Stromal cell of bone marrow (primary cell): ENCODE data around the gene DCAF4.
"Not testable (repeated sequence)": the region's sequence is repeated elsewhere in the genome, so short reads cannot be mapped to it uniquely, and the experiment has no call there.

ENCODE experiments used
- DNase-seq: peaks from one replicate; pipeline ENCODE4 v3.0.0-alpha.2; 2012; ENCODE audit warnings: low read depth

The DCAF4 gene

GRCh38 chr14:72932893-72933292 lies 6.6 kb downstream of the DCAF4 start:
- no peak for DNase-seq

GRCh38 chr14:72939630-72940029 lies 13.4 kb downstream of the DCAF4 start:
- no peak for DNase-seq

- no peak for DNase-seq
Observed at GRCh38 chr14:72941286-72941985, 15.2 kb downstream of the DCAF4 start.

GRCh38 chr14:72942934-72943333 lies 16.7 kb downstream of the DCAF4 start:
- no peak for DNase-seq

GRCh38 chr14:72943876-72944430 lies 17.7 kb downstream of the DCAF4 start:
- no peak for DNase-seq

GRCh38 chr14:72945356-72946027 lies 19.2 kb downstream of the DCAF4 start:
- no peak for DNase-seq

- DNase-seq, result no peak
Observed at GRCh38 chr14:72946491-72946890, 20.2 kb downstream of the DCAF4 start.

GRCh38 chr14:72947366-72948160 lies 21.3 kb downstream of the DCAF4 start:
- DNase-seq, result no peak

- peak; percentile 43 for DNase-seq
Observed at GRCh38 chr14:72948481-72949138, 22.3 kb downstream of the DCAF4 start.

GRCh38 chr14:72952171-72952570 lies 25.9 kb downstream of the DCAF4 start:
- DNase-seq, result no peak

GRCh38 chr14:72956741-72957140 lies 30.5 kb downstream of the DCAF4 start:
- DNase-seq, result not testable (repeated sequence)

- no peak for DNase-seq
Observed at GRCh38 chr14:72957213-72957612, 30.9 kb downstream of the DCAF4 start.

GRCh38 chr14:72958548-72958947 lies 32.3 kb downstream of the DCAF4 start:
- DNase-seq, result no peak

- DNase-seq, result not testable (repeated sequence)
Observed at GRCh38 chr14:72961016-72961415, 34.8 kb downstream of the DCAF4 start.

- DNase-seq, result no peak
Observed at GRCh38 chr14:72961579-72962335, 35.5 kb downstream of the DCAF4 start.

GRCh38 chr14:72962336-72962754 lies 36.1 kb downstream of the DCAF4 start:
- peak; percentile 25 for DNase-seq

- peak; percentile 30 for DNase-seq
Observed at GRCh38 chr14:72962829-72963312, 36.6 kb downstream of the DCAF4 start.

GRCh38 chr14:72965249-72965648 lies 39.0 kb downstream of the DCAF4 start:
- no peak for DNase-seq

- no peak for DNase-seq
Observed at GRCh38 chr14:72966038-72966437, 39.8 kb downstream of the DCAF4 start.

GRCh38 chr14:72968316-72968715 lies 42.1 kb downstream of the DCAF4 start:
- no peak for DNase-seq

GRCh38 chr14:72970058-72970630 lies 43.9 kb downstream of the DCAF4 start:
- no peak for DNase-seq
